Liver (tissue), 10 donors: ENCODE results near the gene TRIM46. TPM values are rescaled to one million over a fixed set of nuclear protein-coding genes. Genes with fewer than 3 reads are reported as not detected.
"Not testable (repeated sequence)": the region's sequence is repeated elsewhere in the genome, so short reads cannot be mapped to it uniquely, and the experiment has no call there.

Experiments used
- DNase-seq: peaks from one replicate; pipeline ENCODE4 v3.0.0-alpha.2; 2017; ENCODE audit warnings: low spot score
- H3K27ac ChIP-seq, 2 donors: one replicate each; pipeline ENCODE4 v1.7.0; 2013; ENCODE audit warnings: inconsistent platforms in 2 of 2, low read length in 2 of 2, control low read depth in 1 of 2, low read depth in 1 of 2, mild to moderate bottlenecking in 1 of 2
- H3K27me3 ChIP-seq, 4 donors: one replicate each; pipeline versions ENCODE4 v1.6.1 to v1.7.0; 2013; ENCODE audit warnings: low read length in 3 of 4, inconsistent platforms in 1 of 4, mild to moderate bottlenecking in 1 of 4, moderate library complexity in 1 of 4; ENCODE audit not compliant: control insufficient read depth in 4 of 4, insufficient read depth in 4 of 4
- H3K36me3 ChIP-seq, 4 donors: one replicate each; pipeline versions ENCODE4 v1.6.1 to v1.7.0; 2013; ENCODE audit warnings: low read length in 3 of 4, mild to moderate bottlenecking in 3 of 4, low read depth in 1 of 4, moderate library complexity in 1 of 4; ENCODE audit not compliant: control insufficient read depth in 4 of 4, insufficient read depth in 3 of 4
- H3K4me1 ChIP-seq, 4 donors: one replicate each; pipeline versions ENCODE4 v1.6.1 to v1.7.0; 2013; ENCODE audit warnings: low read length in 3 of 4, mild to moderate bottlenecking in 3 of 4, moderate library complexity in 1 of 4; ENCODE audit not compliant: control insufficient read depth in 4 of 4, insufficient read depth in 4 of 4
- H3K4me3 ChIP-seq, 3 donors: one replicate each; pipeline versions ENCODE4 v1.6.1 to v1.7.0; 2013; ENCODE audit warnings: low read length in 3 of 3, control low read depth in 1 of 3, low read depth in 1 of 3, mild to moderate bottlenecking in 1 of 3
- H3K9ac ChIP-seq, 2 donors: one replicate each; pipeline ENCODE4 v1.7.0; 2013; ENCODE audit warnings: low read length in 2 of 2, mild to moderate bottlenecking in 2 of 2, moderate library complexity in 2 of 2, control low read depth in 1 of 2, low read depth in 1 of 2
- H3K9me3 ChIP-seq, 4 donors: one replicate each; pipeline versions ENCODE4 v1.6.1 to v1.7.0; 2013; ENCODE audit warnings: low read length in 3 of 4; ENCODE audit not compliant: control insufficient read depth in 4 of 4
- WGBS: extraction: QIAGEN DNeasy Blood & Tissue Kit; methylation state at CpG from one replicate; pipeline ENCODE4 v1.1.7; 2013; 5-methylcytosine and 5-hydroxymethylcytosine counted together
- polyA plus RNA-seq, 2 donors: library from polyadenylated mRNA; stranded (reverse) in 1 of 2; unstranded in 1 of 2; fragments of 200-250 nt in 1 of 2; fragments of >200 nt in 1 of 2; fragmentation: Nextera tagmentation in 1 of 2; extraction: Ambion mirVana in 1 of 2; gene quantifications; one replicate each; pipeline versions ENCODE4 v1.2.1 to v1.2.3, GENCODE V29; 2013 to 2015
- small RNA-seq: library from RNA; depleted of rRNA; stranded (forward); fragments of <200 nt; gene quantifications from one replicate; pipeline ENCODE3, GENCODE V24; 2014
- total RNA-seq, 2 donors: library from RNA; depleted of rRNA; stranded (reverse); fragments of >200 nt; gene quantifications; one replicate each; pipeline ENCODE4 v1.2.3, GENCODE V29; 2014
- donor health status: healthy.
- donor health status: healthy.
- donor health status: healthy.
- donor health status: healthy.
- donor health status: healthy.

The TRIM46 gene
- total and polyA plus RNA-seq, 4 donors: 0.07 to 0.17 (median 0.13) TPM

- WGBS: 98% methylated on average over 2 of the region's 5 CpGs
Measured at GRCh38 chr1:155233502-155233901, 59.9 kb downstream of the TRIM46 start.

More at GRCh38 chr1:155233502-155233901, 59.9 kb downstream of the TRIM46 start:
- H3K9ac ChIP-seq, H3K4me1 ChIP-seq, DNase-seq, H3K4me3 ChIP-seq, H3K27ac ChIP-seq, H3K27me3 ChIP-seq, H3K9me3 ChIP-seq: not testable (repeated sequence)
- peaks cover 0 to 17% (median 7%) of the 10 kb centered on the region in 4 donors for H3K36me3 ChIP-seq

Small RNAs within 50 kb of the gene (small RNA-seq; reads per million reads assigned to genes)
- gene HMGN2P18: not detected

Other genes starting within 250 kb of the TRIM46 start
- gene PMVK, start 237.1 kb upstream of the TRIM46 start, total RNA-seq: 10 to 100 TPM in 1 of 2 donors, 1 to 10 TPM in 1; 9.7 to 14.6 TPM
- gene PMVK, start 237.1 kb upstream of the TRIM46 start, polyA plus RNA-seq: 10 to 100 TPM; 22.6 to 37.3 TPM
- gene PBXIP1, start 217.8 kb upstream of the TRIM46 start, total RNA-seq: 10 to 100 TPM; 24.6 to 42.8 TPM
- 10 to 100 TPM in 1 of 2 donors, 1 to 10 TPM in 1; 3.8 to 16.4 TPM for gene PBXIP1, start 217.8 kb upstream of the TRIM46 start, polyA plus RNA-seq
- gene PYGO2, start 212.1 kb upstream of the TRIM46 start, total RNA-seq: 1 to 10 TPM; 6.5 to 7.4 TPM
- gene PYGO2, start 212.1 kb upstream of the TRIM46 start, polyA plus RNA-seq: 1 to 10 TPM; 5.0 to 8.2 TPM
- 10 to 100 TPM; 53.2 to 65.5 TPM for gene SHC1, start 203.1 kb upstream of the TRIM46 start, total RNA-seq
- gene SHC1, start 203.1 kb upstream of the TRIM46 start, polyA plus RNA-seq: 10 to 100 TPM; 27.2 to 62.8 TPM
- gene CKS1B, start 199.2 kb upstream of the TRIM46 start, total RNA-seq: 10 to 100 TPM; 32.4 to 54.4 TPM
- 10 to 100 TPM; 34.3 to 57.9 TPM for gene CKS1B, start 199.2 kb upstream of the TRIM46 start, polyA plus RNA-seq
- gene FLAD1, start 190.5 kb upstream of the TRIM46 start, total RNA-seq: 10 to 100 TPM; 10.4 to 20.2 TPM
- gene FLAD1, start 190.5 kb upstream of the TRIM46 start, polyA plus RNA-seq: 10 to 100 TPM; 24.7 to 31.6 TPM
- under 1 TPM in 1 of 2 donors, not detected in 1; 0.42 TPM for gene LENEP, start 180.3 kb upstream of the TRIM46 start, total RNA-seq
- gene LENEP, start 180.3 kb upstream of the TRIM46 start, polyA plus RNA-seq: not detected
- gene ZBTB7B, start 171.0 kb upstream of the TRIM46 start, total RNA-seq: 10 to 100 TPM; 10.3 to 50.2 TPM
- gene ZBTB7B, start 171.0 kb upstream of the TRIM46 start, polyA plus RNA-seq: 10 to 100 TPM in 1 of 2 donors, 1 to 10 TPM in 1; 7.0 to 31.9 TPM
- under 1 TPM in 1 of 2 donors, not detected in 1; 0.25 TPM for gene DCST2, start 140.1 kb upstream of the TRIM46 start, total RNA-seq
- gene DCST2, start 140.1 kb upstream of the TRIM46 start, polyA plus RNA-seq: under 1 TPM; 0.27 to 0.53 TPM
- not detected for gene DCST1, start 140.0 kb upstream of the TRIM46 start, total RNA-seq
- gene DCST1, start 140.0 kb upstream of the TRIM46 start, polyA plus RNA-seq: not detected
- 10 to 100 TPM; 10.8 to 26.8 TPM for gene ADAM15, start 122.5 kb upstream of the TRIM46 start, total RNA-seq
- gene ADAM15, start 122.5 kb upstream of the TRIM46 start, polyA plus RNA-seq: 10 to 100 TPM; 16.0 to 19.0 TPM
- gene EFNA4, start 110.1 kb upstream of the TRIM46 start, total RNA-seq: 1 to 10 TPM; 1.8 to 2.9 TPM
- 1 to 10 TPM; 3.6 to 4.7 TPM for gene EFNA4, start 110.1 kb upstream of the TRIM46 start, polyA plus RNA-seq
- gene EFNA3, start 95.0 kb upstream of the TRIM46 start, total RNA-seq: under 1 TPM; 0.47 to 0.75 TPM
- gene EFNA3, start 95.0 kb upstream of the TRIM46 start, polyA plus RNA-seq: 1 to 10 TPM; 1.4 to 3.7 TPM
- 100 to 1,000 TPM in 1 of 2 donors, 10 to 100 TPM in 1; 58.6 to 180 TPM for gene EFNA1, start 46.0 kb upstream of the TRIM46 start, total RNA-seq
- 100 to 1,000 TPM; 177 to 236 TPM for gene EFNA1, start 46.0 kb upstream of the TRIM46 start, polyA plus RNA-seq
- 10 to 100 TPM; 12.7 to 23.3 TPM for gene SLC50A1, start 38.0 kb upstream of the TRIM46 start, total RNA-seq
- gene SLC50A1, start 38.0 kb upstream of the TRIM46 start, polyA plus RNA-seq: 10 to 100 TPM; 17.3 to 19.1 TPM
- gene DPM3, start 33.3 kb upstream of the TRIM46 start, total RNA-seq: 10 to 100 TPM; 27.3 to 62.4 TPM
- 100 to 1,000 TPM in 1 of 2 donors, 10 to 100 TPM in 1; 75.8 to 134 TPM for gene DPM3, start 33.3 kb upstream of the TRIM46 start, polyA plus RNA-seq
- 10 to 100 TPM; 49.8 TPM for gene KRTCAP2, start 545 bp upstream of the TRIM46 start, total RNA-seq
- gene KRTCAP2, start 545 bp upstream of the TRIM46 start, polyA plus RNA-seq: 100 to 1,000 TPM; 150 to 224 TPM
- 1 to 10 TPM; 4.0 to 6.9 TPM for gene THBS3, start 34.0 kb downstream of the TRIM46 start, total RNA-seq
- gene THBS3, start 34.0 kb downstream of the TRIM46 start, polyA plus RNA-seq: 1 to 10 TPM; 3.1 to 4.3 TPM
- 10 to 100 TPM; 19.6 to 26.4 TPM for gene MTX1, start 34.8 kb downstream of the TRIM46 start, total RNA-seq
- gene MTX1, start 34.8 kb downstream of the TRIM46 start, polyA plus RNA-seq: 10 to 100 TPM; 30.5 to 38.4 TPM
- 1 to 10 TPM; 3.3 to 3.8 TPM for gene ENTREP3, start 81.6 kb downstream of the TRIM46 start, total RNA-seq
- 1 to 10 TPM; 2.8 to 7.9 TPM for gene ENTREP3, start 81.6 kb downstream of the TRIM46 start, polyA plus RNA-seq
- 10 to 100 TPM; 14.9 to 22.7 TPM for gene SCAMP3, start 88.5 kb downstream of the TRIM46 start, total RNA-seq
- 10 to 100 TPM; 40.7 to 47.0 TPM for gene SCAMP3, start 88.5 kb downstream of the TRIM46 start, polyA plus RNA-seq
- gene CLK2, start 99.7 kb downstream of the TRIM46 start, total RNA-seq: 10 to 100 TPM; 16.5 to 28.2 TPM
- 10 to 100 TPM in 1 of 2 donors, 1 to 10 TPM in 1; 8.3 to 13.2 TPM for gene CLK2, start 99.7 kb downstream of the TRIM46 start, polyA plus RNA-seq
- 1 to 10 TPM in 1 of 2 donors, under 1 TPM in 1; 0.84 to 1.5 TPM for gene HCN3, start 103.6 kb downstream of the TRIM46 start, total RNA-seq
- gene HCN3, start 103.6 kb downstream of the TRIM46 start, polyA plus RNA-seq: 1 to 10 TPM in 1 of 2 donors, under 1 TPM in 1; 0.33 to 1.0 TPM
- 10 to 100 TPM; 39.2 to 56.1 TPM for gene PKLR, start 127.6 kb downstream of the TRIM46 start, total RNA-seq
- gene PKLR, start 127.6 kb downstream of the TRIM46 start, polyA plus RNA-seq: 10 to 100 TPM; 10.4 to 41.9 TPM
- gene FDPS, start 135.0 kb downstream of the TRIM46 start, total RNA-seq: 100 to 1,000 TPM; 288 to 370 TPM
- gene FDPS, start 135.0 kb downstream of the TRIM46 start, polyA plus RNA-seq: 100 to 1,000 TPM; 176 to 211 TPM
- gene RUSC1, start 147.0 kb downstream of the TRIM46 start, total RNA-seq: 1 to 10 TPM; 3.9 to 6.7 TPM
- gene RUSC1, start 147.0 kb downstream of the TRIM46 start, polyA plus RNA-seq: 1 to 10 TPM; 4.9 to 6.6 TPM